DND-41 (cell line): ENCODE measurements around the gene ZNF20.
A peak's percentile ranks its signal among the peaks of the same experiment; 100 is the strongest.

ENCODE experiments used
- ATAC-seq: fragments of 200-7000 bp; cut with Tn5 transposase; 3 replicates; pipeline ENCODE4 v1.9.1; 2021; ENCODE audit warnings: low read depth; ENCODE audit not compliant: insufficient read depth
- DNase-seq: peaks from one replicate; pipeline ENCODE4 v3.0.0-alpha.2; 2020
- H2AFZ ChIP-seq: 2 replicates; pipeline ENCODE4 v1.6.0; 2012; ENCODE audit warnings: low read depth, low read length
- H3K27ac ChIP-seq: 2 replicates; pipeline ENCODE4 v1.5.1; 2012; ENCODE audit warnings: low read length, inconsistent platforms
- H3K27me3 ChIP-seq: fragments of 200-600 bp; sonication (generic); 2 replicates; pipeline ENCODE4 v1.6.0; 2012; ENCODE audit warnings: low read length, mild to moderate bottlenecking, inconsistent platforms; ENCODE audit not compliant: insufficient read depth, poor library complexity
- H3K36me3 ChIP-seq: 2 replicates; pipeline ENCODE4 v1.5.1; 2012; ENCODE audit warnings: low read length, inconsistent platforms; ENCODE audit not compliant: insufficient read depth
- H3K4me1 ChIP-seq: 2 replicates; pipeline ENCODE4 v1.5.1; 2012; ENCODE audit warnings: mild to moderate bottlenecking, low read length; ENCODE audit not compliant: insufficient read depth
- H3K4me2 ChIP-seq: 2 replicates; pipeline ENCODE4 v1.6.0; 2012; ENCODE audit warnings: mild to moderate bottlenecking, moderate library complexity, low read length, inconsistent platforms; ENCODE audit not compliant: insufficient read depth
- H3K4me3 ChIP-seq, 2 experiments: fragments of 200-600 bp in 1 of 2; shearing (Covaris generic) in 1 of 2; 2 replicates each; pipeline ENCODE4 v1.5.1; 2012 to 2016; ENCODE audit warnings: inconsistent platforms in 2 of 2, low read length in 2 of 2, mild to moderate bottlenecking in 2 of 2, low read depth in 1 of 2, moderate library complexity in 1 of 2
- H3K79me2 ChIP-seq: 2 replicates; pipeline ENCODE4 v1.6.0; 2012; ENCODE audit warnings: low read length, inconsistent platforms; ENCODE audit not compliant: insufficient read depth
- H3K9ac ChIP-seq: 2 replicates; pipeline ENCODE4 v1.6.0; 2012; ENCODE audit warnings: low read depth, mild to moderate bottlenecking, inconsistent platforms, low read length, moderate library complexity
- H3K9me3 ChIP-seq: 2 replicates; pipeline ENCODE4 v1.5.1; 2012; ENCODE audit warnings: low read length, moderate library complexity, mild to moderate bottlenecking, inconsistent platforms; ENCODE audit not compliant: insufficient read depth, severe bottlenecking
- H4K20me1 ChIP-seq: 2 replicates; pipeline ENCODE4 v1.6.0; 2012; ENCODE audit warnings: low read length; ENCODE audit not compliant: insufficient read depth
- CTCF ChIP-seq: IDR thresholded peaks from 2 replicates; pipeline ENCODE4 v1.5.1; 2012; ENCODE audit warnings: borderline replicate concordance, low read length, moderate library complexity, mild to moderate bottlenecking; ENCODE audit not compliant: poor library complexity, severe bottlenecking; ENCODE audit errors: extremely low read depth
- EZH2 ChIP-seq: IDR thresholded peaks from 3 replicates; pipeline ENCODE4 v1.6.1; 2012; ENCODE audit warnings: borderline replicate concordance, low read depth, mild to moderate bottlenecking, moderate library complexity, low read length, inconsistent platforms; ENCODE audit not compliant: severe bottlenecking

Gene ZNF20

GRCh38 chr19:12163826-12164225, 23.7 kb upstream of the ZNF20 start:
- DNase-seq, result no peak

GRCh38 chr19:12162882-12163806, 23.0 kb upstream of the ZNF20 start, which contains the start of gene ZNF136:
ZNF136 (plus strand) TSS chr19:12163096; CDS start chr19:12163204, 108 bp downstream.
- peak within 1 kb of the TSS; percentile 98 for H3K4me2 ChIP-seq
- TF ChIP-seq EZH2 (no peak), CTCF (no peak)
- H3K27me3 ChIP-seq, result no peaks in the 10 kb centered on the region
- no peaks in the 10 kb centered on the region for H3K9me3 ChIP-seq
- H3K79me2 ChIP-seq, result peaks cover 56% of the 10 kb centered on the region
- peak within 1 kb of the TSS; percentile 96 for H2AFZ ChIP-seq
- H3K9ac ChIP-seq, result peak within 1 kb of the TSS; percentile 82
- DNase-seq (peak; percentile 97), ATAC-seq (peak; percentile 99)
- peak within 1 kb of the TSS; percentile 74 to 83 for H3K4me3 ChIP-seq
- peaks cover 32% of the 10 kb centered on the region for H3K4me1 ChIP-seq
- H4K20me1 ChIP-seq, result peaks cover 29% of the 10 kb centered on the region
- H3K36me3 ChIP-seq, result peaks cover 19% of the 10 kb centered on the region
- H3K27ac ChIP-seq, result peak within 1 kb of the TSS; percentile 92

More at GRCh38 chr19:12163826-12164225, 23.7 kb upstream of the ZNF20 start:
- H3K4me3 ChIP-seq, result peak overlapping the region; percentile 74 to 83
- H3K4me1 ChIP-seq, result peaks cover 32% of the 10 kb centered on the region
- no peak for ATAC-seq
- peak overlapping the region; percentile 98 for H3K4me2 ChIP-seq
- H2AFZ ChIP-seq, result no peak overlapping the region
- peaks cover 24% of the 10 kb centered on the region for H3K36me3 ChIP-seq
- no peak for TF ChIP-seq CTCF
- no peak for TF ChIP-seq EZH2
- H3K27ac ChIP-seq, result peak overlapping the region; percentile 92
- H3K9ac ChIP-seq, result peak overlapping the region; percentile 82
- no peaks in the 10 kb centered on the region for H3K27me3 ChIP-seq
- peaks cover 33% of the 10 kb centered on the region for H4K20me1 ChIP-seq
- H3K9me3 ChIP-seq, result no peaks in the 10 kb centered on the region
- peaks cover 62% of the 10 kb centered on the region for H3K79me2 ChIP-seq

GRCh38 chr19:12162513-12162881, 22.3 kb upstream of the ZNF20 start:
- peaks cover 28% of the 10 kb centered on the region for H4K20me1 ChIP-seq
- TF ChIP-seq CTCF, result no peak
- TF ChIP-seq EZH2, result no peak
- H3K4me3 ChIP-seq, result peak overlapping the region; percentile 74 to 83; a peak in 3 of 4 replicates
- peak overlapping the region; percentile 68 for H3K27ac ChIP-seq
- H2AFZ ChIP-seq, result peak overlapping the region; percentile 96
- DNase-seq (no peak), ATAC-seq (no peak; the same call in 2 of the 3 replicates)
- H3K36me3 ChIP-seq, result peaks cover 16% of the 10 kb centered on the region
- no peaks in the 10 kb centered on the region for H3K27me3 ChIP-seq
- no peaks in the 10 kb centered on the region for H3K9me3 ChIP-seq
- H3K4me2 ChIP-seq, result peak overlapping the region; percentile 98
- peak overlapping the region; percentile 82 for H3K9ac ChIP-seq
- H3K4me1 ChIP-seq, result peaks cover 32% of the 10 kb centered on the region
- peaks cover 49% of the 10 kb centered on the region for H3K79me2 ChIP-seq
